Upper lobe of left lung (tissue), 4 donors: ENCODE results near the gene CHMP2A.

Experiments
- CTCF ChIP-seq, 6 experiments: fragments of 450-650 bp in 4 of 6; fragments of 200-600 bp in 2 of 6; sonication (generic) in 2 of 6; IDR thresholded peaks; one replicate each; pipeline ENCODE4 v1.5.1; 2016 to 2019; ENCODE audit warnings: antibody characterized with exemption in 6 of 6
- EP300 ChIP-seq, 4 donors: sonication (generic); formaldehyde crosslinking; IDR thresholded peaks; one replicate each; pipeline ENCODE4 v1.5.1; 2017; ENCODE audit warnings: antibody characterized with exemption in 4 of 4, control low read depth in 2 of 4
- POLR2A ChIP-seq, 4 donors: fragments of 450-650 bp; IDR thresholded peaks; one replicate each; pipeline ENCODE4 v1.5.1; 2016 to 2017; ENCODE audit warnings: antibody characterized with exemption in 4 of 4, mild to moderate bottlenecking in 2 of 4
- POLR2AphosphoS5 ChIP-seq, 2 donors: sonication (generic); formaldehyde crosslinking; IDR thresholded peaks; one replicate each; pipeline ENCODE4 v1.5.1; 2017; ENCODE audit warnings: antibody characterized with exemption in 2 of 2

DNA sequence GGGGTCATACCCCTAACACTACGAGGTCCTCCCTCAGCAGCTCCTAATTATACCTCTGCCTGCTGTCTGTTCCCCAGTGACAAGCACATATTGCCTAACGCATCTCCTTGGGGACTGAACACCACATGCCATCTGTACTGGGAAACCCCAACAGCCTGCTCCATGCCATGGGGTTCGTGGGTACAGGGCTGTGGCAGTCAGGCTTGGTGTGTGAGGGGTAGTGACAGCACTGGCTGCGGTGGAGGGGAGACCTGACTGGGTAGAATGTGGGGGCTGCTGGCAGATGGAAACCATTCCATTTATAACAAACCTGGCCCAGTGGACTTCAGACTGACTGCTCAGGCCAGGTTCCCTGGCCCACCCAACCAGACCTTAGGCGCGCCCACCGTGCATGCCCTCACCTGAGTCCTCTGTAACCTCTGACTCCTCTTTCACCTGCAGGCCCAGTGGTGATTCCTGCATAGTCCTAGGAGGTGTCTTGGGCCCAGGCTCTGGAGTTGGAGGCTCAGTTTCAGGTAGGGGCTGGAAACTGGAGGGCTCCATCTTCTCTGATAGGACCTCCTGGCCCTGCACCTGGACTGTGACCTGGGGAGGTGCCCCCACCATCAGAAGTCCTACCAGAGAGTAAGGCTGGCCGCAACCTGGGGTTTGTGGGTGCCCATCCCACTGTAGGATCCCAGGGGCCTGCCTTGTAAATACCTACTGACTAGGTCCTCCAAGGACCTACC, 15.2 kb upstream of the CHMP2A start:
- TF ChIP-seq EP300 (IDR thresholded peaks at IDR 0.05) = no peak
- TF ChIP-seq POLR2A (IDR thresholded peaks at IDR 0.05) = no peak
- TF ChIP-seq CTCF (IDR thresholded peaks at IDR 0.05) = no peak
- no peak for TF ChIP-seq POLR2AphosphoS5 (IDR thresholded peaks at IDR 0.05)
